SK-N-MC (cell line): ENCODE data around the gene PTPN18.

Source experiments
- DNase-seq: peaks from one replicate; pipeline ENCODE4 v3.0.0-alpha.2; 2011; ENCODE audit warnings: low read depth, low spot score
- H3K27ac ChIP-seq: fragments of 200-600 bp; sonication (generic); 2 replicates; pipeline ENCODE4 v1.5.1; 2016; ENCODE audit warnings: mixed run types
- H3K36me3 ChIP-seq: fragments of 200-600 bp; sonication (generic); 2 replicates; pipeline ENCODE4 v1.6.1; 2017; ENCODE audit warnings: antibody characterized with exemption, low read length, mixed read lengths; ENCODE audit not compliant: insufficient read depth
- H3K4me3 ChIP-seq: fragments of 200-600 bp; sonication (generic); 2 replicates; pipeline ENCODE4 v1.5.1; 2016
- H3K9ac ChIP-seq: fragments of 200-600 bp; sonication (generic); 2 replicates; pipeline ENCODE4 v1.8.0; 2017; ENCODE audit warnings: mixed run types, mixed read lengths; ENCODE audit not compliant: insufficient read length
- H3K9me3 ChIP-seq: fragments of 200-600 bp; sonication (generic); 2 replicates; pipeline ENCODE4 v1.6.1; 2017; ENCODE audit warnings: low read depth, mild to moderate bottlenecking, antibody characterized with exemption, low read length, moderate library complexity, mixed read lengths
- EZH2 ChIP-seq: fragments of 200-600 bp; sonication (generic); IDR thresholded peaks from one replicate; pipeline ENCODE4 v1.6.1; 2017; ENCODE audit warnings: antibody characterized with exemption
- FOXP2 ChIP-seq: optimal IDR thresholded peaks from 2 replicates; pipeline ENCODE3; 2011; ENCODE audit warnings: mild to moderate bottlenecking, moderate library complexity; ENCODE audit not compliant: insufficient read depth; ENCODE audit errors: extremely low read length, control extremely low read depth
- POLR2AphosphoS5 ChIP-seq: IDR thresholded peaks from 2 replicates; pipeline ENCODE4 v1.6.1; 2012; ENCODE audit warnings: mild to moderate bottlenecking, low read depth, low read length, borderline replicate concordance

The PTPN18 gene

DNA sequence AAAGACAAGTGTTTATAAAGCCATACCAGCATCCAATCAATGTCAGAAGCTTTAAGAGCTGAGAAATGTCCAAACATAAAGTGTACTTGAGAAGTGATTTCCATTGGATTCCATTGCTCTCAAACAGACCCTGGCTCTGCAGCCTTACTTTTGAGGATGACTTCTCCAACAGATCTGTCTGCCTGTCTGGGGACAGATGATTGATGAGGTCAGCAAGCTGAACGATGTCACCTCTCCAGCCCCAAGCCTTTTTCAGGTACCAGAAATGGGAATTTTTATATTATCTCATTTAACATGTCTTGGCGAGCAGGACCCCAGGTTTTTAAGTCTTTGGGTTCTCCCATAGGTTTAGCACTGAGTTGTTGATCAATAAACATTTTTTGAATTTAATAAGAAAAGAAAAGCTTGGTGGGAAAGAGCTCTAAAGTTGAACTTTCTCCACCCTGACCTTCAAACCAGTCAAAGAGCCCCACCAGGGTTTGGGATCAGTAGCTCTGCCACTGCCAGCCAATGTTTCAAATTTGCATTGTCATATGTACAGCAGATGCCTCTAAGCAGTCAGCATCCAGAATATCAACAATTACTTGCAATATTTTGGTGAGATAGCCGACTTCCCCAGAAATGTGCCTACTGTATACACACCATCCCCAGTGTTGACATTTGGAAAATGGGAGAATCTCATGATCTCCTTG lies 22.5 kb downstream of the PTPN18 start:
- DNase-seq, result no peak
- no peak overlapping the region for H3K27ac ChIP-seq
- H3K9me3 ChIP-seq, result no peaks in the 10 kb centered on the region
- no peak for TF ChIP-seq POLR2AphosphoS5
- no peak for TF ChIP-seq FOXP2
- no peak for TF ChIP-seq EZH2
- no peak overlapping the region for H3K9ac ChIP-seq
- no peak overlapping the region for H3K4me3 ChIP-seq
- no peaks in the 10 kb centered on the region for H3K36me3 ChIP-seq

DNA sequence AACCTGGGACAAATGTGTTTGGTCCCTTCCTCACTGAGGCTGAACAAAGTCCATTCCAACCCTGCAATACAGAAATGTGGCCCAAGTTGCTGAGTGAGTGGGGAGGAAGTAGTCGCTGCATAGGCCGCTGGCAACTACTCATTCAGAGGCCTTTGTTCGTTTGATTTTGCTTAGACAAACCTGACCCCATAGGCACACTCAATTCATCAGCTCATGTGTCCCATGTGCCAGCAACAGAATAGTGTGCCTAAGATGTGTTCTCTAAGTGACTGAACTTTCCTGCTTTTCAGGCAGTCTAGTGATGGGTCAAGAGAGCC lies 23.0 kb downstream of the PTPN18 start:
- Histone ChIP-seq H3K9ac (no peak overlapping the region), H3K27ac (no peak overlapping the region), H3K36me3 (no peaks in the 10 kb centered on the region), H3K9me3 (no peaks in the 10 kb centered on the region), H3K4me3 (no peak overlapping the region)
- no peak for DNase-seq
- no peak for TF ChIP-seq EZH2
- TF ChIP-seq POLR2AphosphoS5, result no peak
- no peak for TF ChIP-seq FOXP2

DNA sequence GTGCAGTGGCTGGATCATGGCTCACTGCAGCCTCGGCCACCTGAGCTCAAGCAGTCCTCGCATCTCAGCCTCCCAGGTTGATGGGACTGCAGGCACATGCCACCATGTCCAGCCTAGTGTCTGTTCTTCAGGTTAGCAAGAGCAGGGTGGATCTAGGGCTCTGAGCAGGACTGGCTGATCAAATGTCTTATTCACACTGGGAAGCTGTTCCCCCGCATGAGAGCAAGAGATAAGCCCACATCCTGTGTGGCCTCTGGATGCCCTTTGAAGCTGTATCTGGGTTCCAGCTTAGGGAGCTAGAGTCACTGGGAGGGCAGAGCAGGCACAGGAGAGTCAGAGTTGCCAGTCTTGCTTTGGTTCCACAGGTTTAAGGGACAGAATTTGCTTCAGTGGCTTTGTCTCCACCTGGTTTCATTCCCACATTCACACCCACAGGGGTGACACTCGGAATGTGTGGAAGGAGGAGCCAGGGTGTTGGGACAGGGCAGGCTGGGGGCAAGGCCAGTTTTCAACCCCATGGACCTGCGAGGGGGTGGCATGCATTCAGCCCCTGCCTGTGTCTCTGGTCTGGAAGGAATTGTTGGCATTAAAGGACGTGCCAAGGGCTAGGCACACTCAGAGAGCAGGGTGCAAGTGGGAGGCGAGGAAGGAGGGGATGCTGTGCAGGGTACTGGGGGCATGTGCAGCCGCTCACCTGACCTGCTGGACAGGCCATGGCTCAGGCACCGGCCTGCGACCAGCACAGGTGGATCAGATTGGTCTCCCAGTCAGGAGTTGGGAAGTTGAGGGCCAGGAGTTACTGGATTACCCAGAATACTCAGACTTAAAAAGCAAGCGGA lies 24.5 kb downstream of the PTPN18 start:
- no peak for DNase-seq
- Histone ChIP-seq H3K4me3 (no peak overlapping the region), H3K36me3 (no peaks in the 10 kb centered on the region), H3K9me3 (no peaks in the 10 kb centered on the region), H3K27ac (no peak overlapping the region), H3K9ac (no peak overlapping the region)
- TF ChIP-seq POLR2AphosphoS5 (no peak), EZH2 (no peak), FOXP2 (no peak)

DNA sequence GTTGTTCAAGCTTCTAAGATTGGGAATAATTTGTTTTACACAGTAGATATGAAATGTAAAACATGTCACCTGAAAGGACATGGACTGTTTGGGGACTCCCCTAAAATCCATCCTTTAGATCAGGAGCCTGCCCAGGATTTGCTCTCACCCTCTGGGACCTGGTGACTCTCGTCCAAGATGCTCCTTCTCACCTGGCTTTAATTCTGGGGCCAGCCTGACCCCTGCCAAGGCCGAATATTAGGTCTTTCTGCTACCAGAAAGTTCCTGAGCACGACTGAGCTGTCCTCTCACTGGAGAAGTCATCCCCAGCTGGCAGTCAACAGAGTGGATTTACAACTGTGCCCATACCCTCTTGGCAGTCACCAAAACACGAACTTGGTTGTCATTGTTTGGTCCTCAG lies 25.3 kb downstream of the PTPN18 start:
- Histone ChIP-seq H3K9me3 (no peaks in the 10 kb centered on the region), H3K9ac (no peak overlapping the region), H3K27ac (no peak overlapping the region), H3K36me3 (no peaks in the 10 kb centered on the region), H3K4me3 (no peak overlapping the region)
- DNase-seq, result no peak
- TF ChIP-seq POLR2AphosphoS5 (no peak), EZH2 (no peak), FOXP2 (no peak)

DNA sequence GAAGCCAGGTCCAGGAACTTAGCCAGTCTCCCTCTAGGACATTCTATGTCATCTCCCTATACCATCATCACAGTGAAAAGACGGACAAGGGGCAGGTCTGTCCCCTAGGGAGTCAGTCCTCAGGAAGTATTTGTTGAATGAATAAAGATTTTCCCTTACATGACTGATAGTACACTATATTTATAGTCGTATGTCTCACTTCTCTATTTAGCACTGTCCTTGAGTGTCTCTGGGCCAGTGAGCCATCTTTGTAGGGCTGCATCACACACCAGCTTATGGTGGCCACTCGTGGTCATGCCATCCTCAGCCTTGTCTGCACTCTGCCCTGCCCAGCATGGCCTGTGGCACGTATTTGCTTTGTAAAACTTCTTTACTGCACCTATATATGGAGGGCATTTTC lies 25.8 kb downstream of the PTPN18 start:
- TF ChIP-seq FOXP2 (no peak), EZH2 (no peak), POLR2AphosphoS5 (no peak)
- no peak for DNase-seq
- Histone ChIP-seq H3K27ac (no peak overlapping the region), H3K36me3 (no peaks in the 10 kb centered on the region), H3K9me3 (no peaks in the 10 kb centered on the region), H3K4me3 (no peak overlapping the region), H3K9ac (no peak overlapping the region)

DNA sequence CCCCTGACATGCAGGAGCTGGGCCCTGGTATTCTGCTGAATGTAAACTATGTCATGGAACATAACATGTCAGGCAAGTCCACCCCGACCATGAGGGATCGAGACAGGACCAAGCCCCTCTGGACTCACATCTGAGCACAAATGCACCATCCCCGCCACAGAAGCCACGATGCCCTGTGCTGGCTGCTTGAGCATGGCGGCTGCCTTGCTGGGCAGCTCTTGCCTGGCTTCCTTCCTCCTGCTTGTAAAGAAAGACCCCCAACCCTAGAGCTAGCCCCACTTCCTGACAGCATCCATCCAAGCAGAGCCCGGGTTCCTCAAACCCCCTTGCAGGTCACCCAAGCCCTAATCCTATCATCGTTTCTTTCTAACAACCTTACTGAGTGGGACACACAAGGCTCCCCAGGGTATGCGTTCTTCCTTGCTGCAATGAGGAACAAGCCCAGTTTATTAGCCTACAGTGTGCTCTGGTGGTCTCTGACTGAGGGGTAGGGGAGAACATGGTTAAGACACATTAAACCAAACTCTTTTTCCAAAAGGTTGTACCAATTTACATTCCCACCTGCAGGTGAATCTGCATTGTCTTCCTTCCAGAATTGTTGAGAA lies 26.6 kb downstream of the PTPN18 start:
- no peaks in the 10 kb centered on the region for H3K36me3 ChIP-seq

DNA sequence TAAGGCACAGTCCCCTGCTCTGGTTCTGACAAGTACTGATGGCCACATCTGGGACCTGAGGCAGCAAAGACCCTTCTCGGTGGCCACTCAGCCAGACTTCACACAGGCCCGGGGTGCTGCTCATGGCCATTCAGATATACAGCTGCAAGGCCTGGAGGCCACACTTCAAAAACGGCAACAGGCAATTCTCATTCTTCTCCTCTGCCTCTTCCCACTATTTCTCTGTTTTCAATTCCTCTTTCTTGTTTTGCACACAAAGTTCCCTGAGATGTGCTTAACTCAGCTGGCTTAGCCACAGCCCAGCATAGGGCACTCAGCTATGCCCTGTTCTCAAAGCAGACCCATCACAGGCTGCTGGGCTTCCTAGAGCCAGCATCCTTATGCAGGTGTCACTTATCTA lies 29.9 kb downstream of the PTPN18 start:
- DNase-seq, result no peak
- no peak for TF ChIP-seq FOXP2
- no peak for TF ChIP-seq POLR2AphosphoS5
- no peak for TF ChIP-seq EZH2
- H3K36me3 ChIP-seq, result no peaks in the 10 kb centered on the region
- no peaks in the 10 kb centered on the region for H3K9me3 ChIP-seq
- H3K9ac ChIP-seq, result no peak overlapping the region
- H3K4me3 ChIP-seq, result no peak overlapping the region
- H3K27ac ChIP-seq, result no peak overlapping the region

More for the DNA sequence above, 26.6 kb downstream of the PTPN18 start:
- Histone ChIP-seq H3K9me3 (no peaks in the 10 kb centered on the region), H3K4me3 (no peak overlapping the region), H3K27ac (no peak overlapping the region), H3K9ac (no peak overlapping the region)
- DNase-seq, result no peak
- TF ChIP-seq EZH2 (no peak), FOXP2 (no peak), POLR2AphosphoS5 (no peak)

DNA sequence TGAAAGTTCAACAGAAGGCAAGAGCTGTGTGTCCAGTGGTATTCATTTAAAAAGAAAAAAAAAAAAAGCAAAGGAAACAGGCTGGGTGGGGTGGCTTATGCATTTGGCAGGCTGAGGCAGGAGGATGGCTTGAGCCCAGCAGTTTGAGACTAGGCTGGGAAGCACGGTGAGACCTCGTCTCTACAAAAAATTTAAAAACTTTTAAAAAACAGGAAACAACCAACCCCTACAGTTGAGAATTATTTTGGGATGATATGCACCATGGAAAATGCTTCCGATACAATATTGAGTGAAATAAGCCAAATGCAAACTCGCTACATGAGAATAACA lies 31.2 kb downstream of the PTPN18 start:
- Histone ChIP-seq H3K36me3 (no peaks in the 10 kb centered on the region), H3K9me3 (no peaks in the 10 kb centered on the region), H3K27ac (no peak overlapping the region), H3K4me3 (no peak overlapping the region), H3K9ac (no peak overlapping the region)
- TF ChIP-seq FOXP2 (no peak), EZH2 (no peak), POLR2AphosphoS5 (no peak)
- no peak for DNase-seq
